HG03354 (cell line): ENCODE measurements around the gene LRMDA.

Source experiments
- ATAC-seq: cut with Tn5 transposase; IDR thresholded peaks from one replicate; pipeline ENCODE4 v1.9.1; 2021; ENCODE audit warnings: mild to moderate bottlenecking; ENCODE audit not compliant: unreplicated experiment, poor library complexity, severe bottlenecking

LRMDA gene

GRCh38 chr10:75552171-75552570, 120.7 kb downstream of the LRMDA start:
- no peak for ATAC-seq

DNA sequence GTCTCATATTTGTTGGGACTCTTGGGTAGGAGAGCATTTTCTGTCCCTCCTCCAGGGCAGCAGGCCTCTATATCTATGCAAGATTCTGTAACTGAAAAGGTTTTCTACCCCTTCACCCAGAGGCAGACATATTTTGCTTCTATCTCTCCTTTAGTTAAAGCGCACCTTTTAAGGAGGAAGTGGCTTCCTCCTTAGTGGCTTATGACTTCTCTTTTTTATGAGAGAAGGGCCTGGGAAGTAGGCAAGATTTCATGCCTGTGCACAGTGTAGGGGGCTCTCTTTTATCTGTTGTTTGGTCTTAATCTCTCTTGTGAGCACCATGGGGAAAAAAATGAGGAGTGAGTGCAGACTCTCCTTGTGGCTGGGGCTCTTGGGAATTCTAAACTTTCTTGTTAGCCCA, 122.1 kb downstream of the LRMDA start:
- ATAC-seq: no peak

- ATAC-seq: no peak
Measured at GRCh38 chr10:75555323-75555722, 123.9 kb downstream of the LRMDA start.

GRCh38 chr10:75556320-75556719, 124.9 kb downstream of the LRMDA start:
- ATAC-seq: no peak

GRCh38 chr10:75565286-75566251, 134.1 kb downstream of the LRMDA start:
- ATAC-seq: no peak

- ATAC-seq: no peak
Measured at GRCh38 chr10:75568450-75569130, 137.2 kb downstream of the LRMDA start.

- ATAC-seq: no peak
Measured at GRCh38 chr10:75569506-75569905, 138.1 kb downstream of the LRMDA start.

GRCh38 chr10:75572478-75572877, 141.1 kb downstream of the LRMDA start:
- no peak for ATAC-seq

- ATAC-seq: no peak
Measured at GRCh38 chr10:75575940-75576339, 144.5 kb downstream of the LRMDA start.

GRCh38 chr10:75582102-75582501, 150.7 kb downstream of the LRMDA start:
- ATAC-seq: no peak

- ATAC-seq: no peak
Measured at GRCh38 chr10:75585294-75585693, 153.9 kb downstream of the LRMDA start.

- ATAC-seq: no peak
Measured at GRCh38 chr10:75586814-75587213, 155.4 kb downstream of the LRMDA start.

GRCh38 chr10:75588031-75588430, 156.6 kb downstream of the LRMDA start:
- no peak for ATAC-seq

DNA sequence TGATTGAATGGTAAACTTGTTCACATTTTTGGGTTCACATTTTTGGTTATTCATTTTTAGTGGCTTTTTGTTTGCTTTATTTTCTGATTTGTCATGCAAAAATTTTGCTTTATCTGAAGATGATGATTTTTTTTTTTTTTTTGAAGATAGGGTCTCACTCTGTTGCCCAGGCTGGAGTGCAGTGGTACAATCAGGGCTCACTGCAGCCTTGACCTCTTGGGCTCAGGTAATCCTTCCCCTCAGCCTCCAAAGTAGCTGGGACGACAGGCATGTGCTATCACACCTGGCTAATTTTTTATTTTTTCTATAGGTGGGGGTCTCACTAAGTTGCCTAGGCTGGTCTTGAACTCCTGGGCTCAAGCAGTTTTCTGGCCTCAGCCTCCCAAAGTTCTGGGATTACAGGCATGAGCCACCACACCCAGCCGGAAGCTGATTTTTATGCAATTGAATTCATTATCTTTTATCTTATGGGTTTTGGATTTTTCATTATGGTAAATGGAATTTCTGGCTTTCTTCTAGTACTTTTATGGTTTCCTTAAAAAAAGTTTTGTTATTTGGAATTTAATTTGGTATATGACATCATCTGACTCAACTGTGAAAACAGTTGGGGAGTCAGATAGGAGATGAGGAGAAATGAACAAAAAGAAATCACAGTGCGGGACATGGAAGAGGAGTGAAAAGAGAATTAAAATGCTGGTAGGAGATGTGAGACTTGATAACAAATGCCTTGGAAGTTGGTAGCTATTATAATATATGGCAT, 158.7 kb downstream of the LRMDA start:
- no peak for ATAC-seq

- no peak for ATAC-seq
Measured at GRCh38 chr10:75592151-75592787, 160.8 kb downstream of the LRMDA start.

DNA sequence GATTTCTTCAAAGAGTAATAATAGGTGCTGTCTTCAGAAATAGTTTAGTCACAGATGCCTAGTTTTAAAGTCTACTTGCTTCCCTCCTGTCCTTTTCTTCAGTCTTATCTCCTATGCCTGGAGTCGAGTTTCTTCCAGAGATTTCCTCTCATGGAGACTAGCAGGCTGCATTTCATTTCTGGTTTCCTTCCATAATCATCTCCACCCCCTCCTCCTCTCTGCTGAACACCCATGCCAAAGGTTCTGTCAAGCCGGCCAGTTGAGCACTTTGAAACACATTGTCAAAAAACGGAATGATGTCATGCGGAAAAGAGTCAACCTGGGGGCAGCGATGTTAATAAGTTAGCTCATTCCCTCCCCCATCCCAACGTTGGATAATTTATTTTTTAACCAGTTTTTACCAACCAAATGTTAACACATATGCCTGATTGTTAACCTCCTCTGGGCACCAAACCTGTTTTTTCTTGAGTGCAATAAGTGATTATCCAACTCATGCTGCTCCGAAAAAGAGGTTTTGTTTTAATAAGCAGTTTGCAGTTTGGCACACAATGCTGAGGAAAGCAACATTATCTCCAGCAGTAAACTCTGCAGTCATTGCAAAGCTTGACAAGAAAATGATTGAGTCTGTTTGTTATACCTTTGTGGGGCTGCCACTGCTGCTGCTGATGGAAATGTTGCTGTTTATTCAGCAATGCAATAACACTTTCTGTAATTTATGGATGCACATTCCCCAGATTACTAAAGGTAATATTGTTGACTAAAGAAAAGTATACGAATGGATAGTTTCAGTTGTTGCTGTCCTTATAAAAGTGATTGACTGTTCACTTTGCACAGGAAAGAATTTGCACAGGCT, 161.6 kb downstream of the LRMDA start:
- no peak for ATAC-seq

- ATAC-seq: no peak
Measured at GRCh38 chr10:75593692-75594556, 162.5 kb downstream of the LRMDA start.
